Neural progenitor cell (in vitro differentiated cells): Measurements from ENCODE around the gene MAP3K6. TPM values are rescaled to one million over a fixed set of nuclear protein-coding genes. Genes with fewer than 3 reads are reported as not detected.
A peak's percentile ranks its signal among the peaks of the same experiment; 100 is the strongest.
"Not testable (repeated sequence)": the region's sequence is repeated elsewhere in the genome, so short reads cannot be mapped to it uniquely, and the experiment has no call there.

Experiments used
- DNase-seq: peaks from one replicate; pipeline ENCODE4 v3.0.0-alpha.2; 2016; ENCODE audit warnings: low spot score
- H2AFZ ChIP-seq: fragments of 200-600 bp; sonication (generic); replicated peaks from 2 replicates; pipeline ENCODE4 v1.6.1; 2016; ENCODE audit warnings: antibody characterized with exemption
- H3F3A ChIP-seq: fragments of 200-600 bp; sonication (generic); 2 replicates; pipeline ENCODE4 v1.6.1; 2016; ENCODE audit warnings: antibody characterized with exemption, low read depth
- H3K27ac ChIP-seq: fragments of 200-600 bp; sonication (generic); 2 replicates; pipeline ENCODE4 v1.5.1; 2016; ENCODE audit warnings: mild to moderate bottlenecking
- H3K27me3 ChIP-seq: fragments of 200-600 bp; sonication (generic); 2 replicates; pipeline ENCODE4 v1.6.1; 2016; ENCODE audit warnings: mild to moderate bottlenecking, moderate library complexity
- H3K36me3 ChIP-seq: fragments of 200-600 bp; sonication (generic); 2 replicates; pipeline ENCODE4 v1.5.1; 2016
- H3K4me1 ChIP-seq: fragments of 200-600 bp; sonication (generic); 2 replicates; pipeline ENCODE4 v1.6.1; 2016; ENCODE audit warnings: mixed run types
- H3K4me2 ChIP-seq: fragments of 200-600 bp; sonication (generic); 2 replicates; pipeline ENCODE4 v1.6.1; 2016
- H3K4me3 ChIP-seq: fragments of 200-600 bp; sonication (generic); 2 replicates; pipeline ENCODE4 v1.5.1; 2016
- H3K79me2 ChIP-seq: fragments of 200-600 bp; sonication (generic); 2 replicates; pipeline ENCODE4 v1.6.1; 2016; ENCODE audit warnings: low read depth
- H3K9ac ChIP-seq: fragments of 200-600 bp; sonication (generic); 2 replicates; pipeline ENCODE4 v1.6.1; 2016
- H3K9me3 ChIP-seq: fragments of 200-600 bp; sonication (generic); 2 replicates; pipeline ENCODE4 v1.5.1; 2016; ENCODE audit warnings: low read depth
- H4K20me1 ChIP-seq: fragments of 200-600 bp; sonication (generic); 2 replicates; pipeline ENCODE4 v1.6.1; 2016; ENCODE audit warnings: low read depth
- H3K27ac Mint-ChIP-seq: 3 replicates; pipeline ENCODE4 v1.8.0; 2021; ENCODE audit warnings: mixed read lengths
- H3K27me3 Mint-ChIP-seq: 2 replicates; pipeline ENCODE4 v1.8.0; 2022; ENCODE audit warnings: low read depth, mild to moderate bottlenecking, inconsistent platforms, moderate library complexity, mixed read lengths; ENCODE audit not compliant: insufficient read depth
- H3K36me3 Mint-ChIP-seq: 3 replicates; pipeline ENCODE4 v1.8.0; 2021; ENCODE audit warnings: mixed read lengths
- H3K4me1 Mint-ChIP-seq: 3 replicates; pipeline ENCODE4 v1.8.0; 2021; ENCODE audit warnings: mixed read lengths
- H3K4me3 Mint-ChIP-seq: 3 replicates; pipeline ENCODE4 v1.8.0; 2021; ENCODE audit warnings: mild to moderate bottlenecking, moderate library complexity, mixed read lengths
- H3K9me3 Mint-ChIP-seq: 3 replicates; pipeline ENCODE4 v1.8.0; 2020; ENCODE audit warnings: mixed read lengths
- EZH2 ChIP-seq: fragments of 200-600 bp; sonication (generic); IDR thresholded peaks from 2 replicates; pipeline ENCODE4 v1.6.1; 2017; ENCODE audit warnings: antibody characterized with exemption, mild to moderate bottlenecking, moderate library complexity
- EZH2phosphoT487 ChIP-seq: fragments of 200-600 bp; sonication (generic); IDR thresholded peaks from 2 replicates; pipeline ENCODE4 v1.6.1; 2017; ENCODE audit warnings: antibody characterized with exemption
- total RNA-seq: library from RNA; depleted of rRNA; stranded (reverse); fragments of >200 nt; gene quantifications from 2 replicates; pipeline ENCODE4 v1.2.3, GENCODE V29; 2015; ENCODE audit warnings: low replicate concordance
- TF ChIP-seq, protein P1 (sequence below): fragments of 200-600 bp; sonication (generic); IDR thresholded peaks from 2 replicates; pipeline ENCODE4 v1.5.1; 2017; ENCODE audit warnings: antibody characterized with exemption, mild to moderate bottlenecking

The MAP3K6 gene
- total RNA-seq, 1 donor from 2014 or later, result 1.9 TPM

DNA sequence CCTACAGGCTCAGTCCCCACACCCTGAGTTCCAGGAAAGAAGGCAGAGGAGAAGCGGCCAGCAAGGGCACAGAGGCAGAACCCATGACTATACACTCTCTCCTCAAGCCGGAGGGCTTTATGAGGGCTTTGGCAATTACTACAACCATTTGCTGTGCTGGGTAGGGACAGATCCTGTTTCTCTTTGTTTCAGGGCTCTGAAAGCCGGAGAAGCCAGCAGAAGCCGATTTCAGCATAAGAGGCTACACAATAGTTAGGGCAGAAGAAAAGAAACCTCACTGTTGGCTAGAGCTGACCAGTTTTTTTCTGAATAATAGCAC is 39.6 kb upstream of the MAP3K6 start:
- Histone ChIP-seq H3K79me2 (no peaks in the 10 kb centered on the region), H4K20me1 (peaks cover 6% of the 10 kb centered on the region), H3K27me3 (no peaks in the 10 kb centered on the region), H2AFZ (no peak overlapping the region), H3K36me3 (no peaks in the 10 kb centered on the region), H3K9me3 (no peaks in the 10 kb centered on the region), H3K27ac (peak overlapping the region; percentile 96), H3K9ac (no peak overlapping the region), H3K4me2 (peak overlapping the region; percentile 70), H3K4me3 (peak overlapping the region; percentile 22), H3K4me1 (peaks cover 63% of the 10 kb centered on the region), H3F3A (peaks cover 67% of the 10 kb centered on the region)
- DNase-seq, result peak; percentile 80
- Mint-ChIP-seq H3K27ac (peak overlapping the region; percentile 98), H3K27me3 (peaks cover 3% of the 10 kb centered on the region), H3K9me3 (no peaks in the 10 kb centered on the region), H3K4me1 (peaks cover 53% of the 10 kb centered on the region), H3K36me3 (peaks cover 29% of the 10 kb centered on the region), H3K4me3 (no peak overlapping the region)
- TF ChIP-seq EZH2phosphoT487 (no peak), EZH2 (no peak)
- TF ChIP-seq, protein P1, sequence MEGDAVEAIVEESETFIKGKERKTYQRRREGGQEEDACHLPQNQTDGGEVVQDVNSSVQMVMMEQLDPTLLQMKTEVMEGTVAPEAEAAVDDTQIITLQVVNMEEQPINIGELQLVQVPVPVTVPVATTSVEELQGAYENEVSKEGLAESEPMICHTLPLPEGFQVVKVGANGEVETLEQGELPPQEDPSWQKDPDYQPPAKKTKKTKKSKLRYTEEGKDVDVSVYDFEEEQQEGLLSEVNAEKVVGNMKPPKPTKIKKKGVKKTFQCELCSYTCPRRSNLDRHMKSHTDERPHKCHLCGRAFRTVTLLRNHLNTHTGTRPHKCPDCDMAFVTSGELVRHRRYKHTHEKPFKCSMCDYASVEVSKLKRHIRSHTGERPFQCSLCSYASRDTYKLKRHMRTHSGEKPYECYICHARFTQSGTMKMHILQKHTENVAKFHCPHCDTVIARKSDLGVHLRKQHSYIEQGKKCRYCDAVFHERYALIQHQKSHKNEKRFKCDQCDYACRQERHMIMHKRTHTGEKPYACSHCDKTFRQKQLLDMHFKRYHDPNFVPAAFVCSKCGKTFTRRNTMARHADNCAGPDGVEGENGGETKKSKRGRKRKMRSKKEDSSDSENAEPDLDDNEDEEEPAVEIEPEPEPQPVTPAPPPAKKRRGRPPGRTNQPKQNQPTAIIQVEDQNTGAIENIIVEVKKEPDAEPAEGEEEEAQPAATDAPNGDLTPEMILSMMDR, result no peak

- not testable (repeated sequence) for H3K4me3 Mint-ChIP-seq
These were observed 39.0 kb upstream of the MAP3K6 start for GRCh38 chr1:27405598-27406361.

DNA sequence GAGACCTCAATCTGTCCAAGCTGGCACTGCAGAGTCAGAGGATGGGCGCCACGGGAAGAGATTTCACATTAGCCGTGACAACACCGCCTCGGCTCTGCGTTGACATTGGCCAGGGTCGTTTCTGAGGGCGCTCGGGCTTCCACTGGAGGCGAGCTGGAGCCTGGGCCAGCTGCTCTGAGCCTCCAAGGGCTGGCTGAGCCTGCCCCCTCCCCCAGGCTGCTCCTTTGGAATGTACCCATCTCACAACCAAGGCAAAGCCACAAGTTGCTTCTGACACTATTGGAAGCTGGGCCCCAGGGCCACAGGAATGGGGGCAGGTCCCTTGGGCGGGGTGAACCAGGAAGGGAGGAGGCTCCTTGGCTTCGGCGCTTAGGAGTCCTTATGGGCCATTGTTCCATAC is 38.3 kb upstream of the MAP3K6 start:
- Mint-ChIP-seq H3K27me3 (peaks cover 5% of the 10 kb centered on the region), H3K36me3 (peaks cover 17% of the 10 kb centered on the region), H3K9me3 (no peaks in the 10 kb centered on the region), H3K4me3 (no peak overlapping the region), H3K27ac (no peak overlapping the region), H3K4me1 (peaks cover 54% of the 10 kb centered on the region)
- H3K4me3 ChIP-seq, result no peak overlapping the region
- H3K27ac ChIP-seq, result peak overlapping the region; percentile 34
- peak; percentile 56 for DNase-seq
- no peaks in the 10 kb centered on the region for H3K79me2 ChIP-seq
- H3K9me3 ChIP-seq, result no peaks in the 10 kb centered on the region
- H3K4me1 ChIP-seq, result peaks cover 56% of the 10 kb centered on the region
- no peaks in the 10 kb centered on the region for H3K36me3 ChIP-seq
- no peak overlapping the region for H2AFZ ChIP-seq
- no peak overlapping the region for H3K9ac ChIP-seq
- TF ChIP-seq EZH2 (no peak), EZH2phosphoT487 (no peak)
- TF ChIP-seq, protein P1, result no peak
- H3F3A ChIP-seq, result peaks cover 66% of the 10 kb centered on the region
- H3K27me3 ChIP-seq, result no peaks in the 10 kb centered on the region
- H4K20me1 ChIP-seq, result peaks cover 6% of the 10 kb centered on the region
- H3K4me2 ChIP-seq, result peak overlapping the region; percentile 70

More at GRCh38 chr1:27405598-27406361, 39.0 kb upstream of the MAP3K6 start:
- peaks cover 23% of the 10 kb centered on the region for H3K36me3 Mint-ChIP-seq
- H3K4me1 Mint-ChIP-seq, result peaks cover 49% of the 10 kb centered on the region
- H3K27ac Mint-ChIP-seq, result peak overlapping the region; percentile 98
- peak; percentile 56 for DNase-seq
- H4K20me1 ChIP-seq, H3K9me3 ChIP-seq, H3K36me3 ChIP-seq, H3K79me2 ChIP-seq, H3K9me3 Mint-ChIP-seq, H3K27me3 ChIP-seq, H3K9ac ChIP-seq, H3K27me3 Mint-ChIP-seq, H2AFZ ChIP-seq: not testable (repeated sequence)
- Histone ChIP-seq H3K27ac (peak overlapping the region; percentile 96), H3F3A (peaks cover 68% of the 10 kb centered on the region), H3K4me1 (peaks cover 58% of the 10 kb centered on the region), H3K4me3 (peak overlapping the region; percentile 22), H3K4me2 (peak overlapping the region; percentile 70)
- TF ChIP-seq, protein P1, result peak; percentile 42
